SH-SY5Y (cell line): ENCODE measurements around the gene ANKRD39.

ENCODE experiments used
- GATA2 ChIP-seq: IDR thresholded peaks from 2 replicates; pipeline ENCODE4 v1.6.1; 2011; ENCODE audit warnings: mild to moderate bottlenecking, low read depth, low read length
- GATA3 ChIP-seq: IDR thresholded peaks from 2 replicates; pipeline ENCODE4 v1.6.1; 2011; ENCODE audit warnings: low read depth, mild to moderate bottlenecking, low read length, moderate library complexity

DNA sequence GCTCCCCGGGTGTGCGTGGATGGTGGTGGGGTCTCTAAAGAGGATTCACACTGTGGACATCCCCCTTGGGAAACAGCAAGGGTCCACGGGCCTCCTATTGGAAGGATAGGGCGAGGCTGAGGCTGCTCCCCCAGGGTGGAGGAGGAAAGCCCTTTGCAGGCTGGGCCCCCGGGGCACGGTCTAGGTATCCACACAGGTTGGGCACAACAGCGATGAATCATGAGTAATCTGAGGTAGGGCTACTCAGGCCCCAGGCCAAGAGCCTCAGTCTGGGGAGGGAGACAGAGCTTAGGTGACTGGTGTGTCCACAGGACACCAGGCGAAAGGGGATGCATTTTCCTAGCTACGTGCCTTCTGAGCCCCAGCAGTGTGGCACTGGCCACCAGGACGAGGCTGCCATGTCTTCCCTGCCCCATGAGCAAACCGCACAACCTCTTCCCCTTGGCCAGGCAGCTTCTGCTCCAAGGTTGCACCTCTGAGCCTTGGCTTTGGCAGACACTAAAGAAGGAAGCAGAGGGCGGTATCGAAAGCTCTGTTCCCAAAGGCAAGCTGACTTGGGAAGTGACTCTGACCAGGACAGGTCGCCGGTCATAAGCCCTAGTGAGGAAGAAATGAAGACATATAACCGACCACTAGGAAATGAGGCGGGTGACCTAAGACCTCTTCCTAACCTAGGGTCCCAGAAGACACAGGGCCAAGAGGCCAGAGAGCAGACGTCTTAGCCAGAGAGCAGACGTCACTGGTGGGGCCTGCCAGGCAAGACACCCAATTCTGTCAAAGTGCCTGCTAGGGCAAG lies 26.7 kb upstream of the ANKRD39 start:
- no peak for TF ChIP-seq GATA2
- no peak for TF ChIP-seq GATA3
